Ishikawa (cell line): ENCODE results near the gene MSH2.

Source experiments
- EP300 ChIP-seq: IDR thresholded peaks from 2 replicates; pipeline ENCODE4 v1.6.1; 2012; ENCODE audit warnings: borderline replicate concordance
- USF1 ChIP-seq: IDR thresholded peaks from 2 replicates; pipeline ENCODE4 v1.6.1; 2012
- YY1 ChIP-seq: IDR thresholded peaks from 2 replicates; pipeline ENCODE4 v1.6.1; 2012; ENCODE audit warnings: low read depth

GRCh38 chr2:47516360-47517104 lies 113.6 kb downstream of the MSH2 start:
- TF ChIP-seq YY1 (no peak), USF1 (no peak), EP300 (no peak)
